ENCODE measurements around the gene CYP3A4. TPM values are rescaled to one million over a fixed set of nuclear protein-coding genes. Genes with fewer than 3 reads are reported as not detected.
"Not testable (repeated sequence)": the region's sequence is repeated elsewhere in the genome, so short reads cannot be mapped to it uniquely, and the experiment has no call there.

CYP3A4 gene
- total RNA-seq, 2 experiments from 2014 or later, result not detected

DNA sequence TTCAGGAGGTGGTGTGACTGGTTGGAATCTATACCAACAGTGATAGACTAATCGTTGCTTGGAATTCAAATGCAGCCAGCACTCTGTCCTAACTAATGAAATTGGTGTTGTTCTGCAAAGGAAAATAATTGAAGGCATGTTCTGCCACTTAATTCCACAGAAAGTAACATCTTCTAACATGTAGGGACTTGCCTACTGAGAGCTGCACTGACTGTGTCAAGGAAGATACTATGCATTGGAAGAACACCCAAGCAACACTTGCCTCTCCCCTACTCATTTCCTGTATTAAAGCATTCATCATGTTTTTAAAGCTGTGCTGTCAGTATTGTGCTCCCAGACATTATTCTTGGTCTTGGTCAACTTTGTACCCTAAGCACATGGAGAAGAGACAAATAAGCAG is 46.3 kb downstream of the CYP3A4 start:
- Mint-ChIP-seq H3K4me1 (peaks cover 8% of the 10 kb centered on the region), H3K4me3 (no peak overlapping the region), H3K27ac (no peak overlapping the region), H3K27me3 (no peaks in the 10 kb centered on the region), H3K36me3 (ENCODE audit: low read depth) (peaks cover 3% of the 10 kb centered on the region), H3K9me3 (no peaks in the 10 kb centered on the region)
- CTCF ChIA-PET, result no interaction called here
- DNase-seq, result no peak
- POLR2A ChIA-PET, result no interaction called here

DNA sequence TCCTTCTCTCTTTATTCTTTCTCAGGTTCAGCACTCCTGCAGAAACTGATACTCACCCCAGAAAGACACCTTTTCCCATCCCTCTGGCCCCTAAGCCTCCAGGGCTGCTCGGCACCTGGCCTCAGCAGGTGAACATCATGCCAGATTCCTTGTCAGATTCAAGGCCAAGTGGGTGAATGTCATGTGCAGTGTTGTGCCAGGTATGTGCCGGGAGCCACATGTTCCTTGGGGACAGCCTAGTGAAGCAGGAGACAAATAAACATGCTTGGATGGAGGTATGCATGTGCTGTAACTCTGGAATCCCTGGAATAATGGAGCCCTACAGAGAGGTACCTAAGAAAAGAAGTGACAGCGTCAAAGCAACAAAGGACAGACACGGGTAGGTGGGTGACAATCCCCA is 47.3 kb downstream of the CYP3A4 start:
- H3K27ac Mint-ChIP-seq; H3K4me1 Mint-ChIP-seq; POLR2A ChIA-PET; H3K4me3 Mint-ChIP-seq; CTCF ChIA-PET; H3K27me3 Mint-ChIP-seq; DNase-seq; H3K36me3 Mint-ChIP-seq (ENCODE audit: low read depth); H3K9me3 Mint-ChIP-seq: not testable (repeated sequence)

DNA sequence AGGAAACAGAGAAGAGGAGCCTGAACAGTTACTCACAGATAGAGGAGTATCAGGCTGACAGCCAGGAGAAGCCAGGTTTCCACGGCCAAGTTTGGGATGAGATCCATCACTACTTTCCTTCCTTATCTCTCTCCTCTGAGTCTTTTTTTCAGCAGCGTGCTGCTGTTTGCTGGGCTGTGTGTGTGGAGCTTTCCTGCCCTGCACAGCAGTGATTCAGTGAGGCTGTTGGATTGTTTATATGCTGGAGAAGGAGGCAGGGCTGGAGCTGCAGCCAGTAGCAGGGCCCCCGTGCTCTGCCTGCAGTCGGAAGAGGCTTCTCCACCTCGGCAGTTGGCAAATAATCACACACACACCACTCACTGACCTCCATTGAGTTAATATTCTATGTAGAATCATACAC is 49.0 kb downstream of the CYP3A4 start, which contains the start of gene CYP3A7:
TSS of gene CYP3A7 (minus strand) at position 210 of the 400 bp plus-strand sequence. CDS start at position 107, 103 bp downstream.
- no peak for DNase-seq
- H3K27me3 Mint-ChIP-seq, result no peaks in the 10 kb centered on the region
- CTCF ChIA-PET, result no interaction called here
- H3K4me3 Mint-ChIP-seq, result no peak within 1 kb of the TSS
- no peak within 1 kb of the TSS for H3K27ac Mint-ChIP-seq
- POLR2A ChIA-PET, result no interaction called here
- no peaks in the 10 kb centered on the region for H3K36me3 Mint-ChIP-seq (ENCODE audit: low read depth)
- H3K4me1 Mint-ChIP-seq, result peaks cover 5% of the 10 kb centered on the region
- H3K9me3 Mint-ChIP-seq, result no peaks in the 10 kb centered on the region

DNA sequence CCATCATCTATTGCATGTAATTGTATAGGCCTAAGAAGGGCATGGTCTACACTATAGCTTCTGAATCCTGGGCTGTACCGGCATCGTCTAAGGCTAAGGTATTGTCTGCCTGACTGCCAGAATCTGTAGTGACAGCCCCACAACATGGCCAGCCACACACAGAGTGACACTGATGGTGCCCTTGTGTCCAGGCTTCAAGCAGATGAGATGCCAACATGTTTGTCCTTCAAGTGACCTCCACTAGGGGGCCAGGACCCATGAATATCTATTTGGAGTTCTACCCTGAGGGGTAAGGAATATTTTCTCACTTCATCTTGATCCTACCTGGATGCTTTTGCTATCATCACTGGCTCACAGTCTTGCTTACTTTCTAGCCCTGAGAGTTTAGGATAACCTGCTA is 50.5 kb downstream of the CYP3A4 start:
- H3K36me3 Mint-ChIP-seq (ENCODE audit: low read depth), result no peaks in the 10 kb centered on the region
- ChIA-PET CTCF (no interaction called here), POLR2A (no interaction called here)
- peaks cover 5% of the 10 kb centered on the region for H3K4me1 Mint-ChIP-seq
- H3K9me3 Mint-ChIP-seq, result no peaks in the 10 kb centered on the region
- no peaks in the 10 kb centered on the region for H3K27me3 Mint-ChIP-seq
- no peak overlapping the region for H3K27ac Mint-ChIP-seq
- H3K4me3 Mint-ChIP-seq, result no peak overlapping the region
- DNase-seq, result no peak

DNA sequence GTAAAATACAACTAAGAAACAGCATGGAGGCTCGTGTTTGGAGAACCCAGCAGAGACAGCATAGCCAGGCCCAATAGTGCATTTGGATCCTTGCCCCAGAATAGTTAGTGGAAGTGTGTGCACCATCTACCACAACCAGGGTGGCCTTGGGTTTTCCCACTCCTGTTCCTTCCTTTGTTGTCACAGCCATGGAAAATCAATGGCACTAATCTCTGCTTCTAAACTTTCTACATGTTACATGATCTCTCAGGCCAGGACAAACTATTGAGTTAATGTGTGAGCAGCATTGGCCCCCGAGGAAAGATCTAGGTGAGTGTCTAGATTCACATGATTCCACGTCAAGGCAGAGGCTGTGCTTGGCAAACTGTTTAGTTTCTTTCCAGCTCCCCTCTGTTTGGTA is 51.0 kb downstream of the CYP3A4 start:
- Mint-ChIP-seq H3K27ac (no peak overlapping the region), H3K9me3 (no peaks in the 10 kb centered on the region), H3K36me3 (ENCODE audit: low read depth) (no peaks in the 10 kb centered on the region), H3K27me3 (no peaks in the 10 kb centered on the region), H3K4me1 (peaks cover 3% of the 10 kb centered on the region), H3K4me3 (no peak overlapping the region)
- CTCF ChIA-PET, result no interaction called here
- no peak for DNase-seq
- POLR2A ChIA-PET, result no interaction called here

DNA sequence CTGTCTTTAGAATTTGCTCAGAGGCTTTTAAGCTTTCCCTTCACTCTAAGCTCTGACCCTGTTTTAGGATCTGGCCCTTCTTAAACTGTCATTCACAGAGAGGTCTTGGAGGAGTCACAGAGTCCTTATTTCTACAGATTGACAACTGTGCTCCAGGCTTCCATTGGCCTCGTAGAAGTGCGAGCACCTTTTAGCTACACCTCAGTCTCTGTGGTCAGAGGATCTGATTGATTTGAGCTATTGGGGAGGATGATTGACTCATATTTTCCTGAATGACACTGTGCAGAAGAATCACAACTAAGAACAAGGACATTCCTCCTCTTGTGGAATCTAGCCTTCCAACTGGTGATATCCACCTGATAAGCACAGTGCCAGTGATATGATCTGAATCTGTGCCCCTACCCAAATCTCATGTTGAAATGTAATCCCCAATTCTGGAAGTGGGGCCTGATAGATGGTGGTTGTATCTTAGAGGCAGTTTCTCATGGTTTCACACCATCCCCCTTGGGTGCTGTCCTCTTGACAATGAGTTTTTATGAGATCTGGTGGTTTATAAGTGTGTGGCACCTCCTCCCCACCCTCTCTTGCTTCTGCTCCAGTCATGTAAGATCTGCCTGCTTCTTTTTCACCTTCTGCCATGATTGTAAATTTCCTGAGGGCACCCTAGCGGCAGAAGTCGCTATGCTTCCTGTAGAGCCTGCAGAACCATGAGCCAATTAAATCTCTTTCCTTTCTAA is 52.2 kb downstream of the CYP3A4 start:
- no peaks in the 10 kb centered on the region for H3K36me3 Mint-ChIP-seq (ENCODE audit: low read depth)
- no peak overlapping the region for H3K27ac Mint-ChIP-seq
- CTCF ChIA-PET, result interaction anchor here (0.8 kb wide), 1 partner anchor 83 kb away, joined by 3 read pairs; no protein-coding TSS in a partner anchor
- POLR2A ChIA-PET, result no interaction called here
- no peak overlapping the region for H3K4me3 Mint-ChIP-seq
- no peaks in the 10 kb centered on the region for H3K9me3 Mint-ChIP-seq
- DNase-seq, result no peak
- no peaks in the 10 kb centered on the region for H3K4me1 Mint-ChIP-seq
- H3K27me3 Mint-ChIP-seq, result no peaks in the 10 kb centered on the region

DNA sequence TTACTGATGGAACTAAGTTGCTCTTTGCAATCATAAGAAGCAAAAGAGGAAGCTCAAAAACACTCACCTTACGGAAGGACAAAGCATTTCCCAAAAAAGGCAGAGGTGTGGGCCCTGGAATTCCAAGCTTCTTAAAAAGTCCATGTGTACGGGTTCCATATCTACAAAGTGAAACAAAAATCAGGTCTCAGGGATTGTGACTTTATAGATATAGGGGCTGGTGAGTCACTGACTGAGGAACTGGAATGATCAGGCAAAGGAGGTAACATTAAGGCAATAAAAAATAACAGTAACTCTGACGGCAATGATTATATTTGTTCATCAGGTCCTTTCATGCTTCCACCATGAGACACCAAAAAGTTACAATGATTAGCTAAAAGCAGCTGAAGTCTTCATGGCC is 53.0 kb downstream of the CYP3A4 start:
- no peak for DNase-seq
- Mint-ChIP-seq H3K27me3 (no peaks in the 10 kb centered on the region), H3K36me3 (ENCODE audit: low read depth) (no peaks in the 10 kb centered on the region), H3K4me1 (no peaks in the 10 kb centered on the region), H3K4me3 (no peak overlapping the region), H3K27ac (no peak overlapping the region), H3K9me3 (no peaks in the 10 kb centered on the region)
- POLR2A ChIA-PET, result no interaction called here
- CTCF ChIA-PET, result interaction anchor here (0.8 kb wide), 1 partner anchor 83 kb away, joined by 3 read pairs; no protein-coding TSS in a partner anchor

DNA sequence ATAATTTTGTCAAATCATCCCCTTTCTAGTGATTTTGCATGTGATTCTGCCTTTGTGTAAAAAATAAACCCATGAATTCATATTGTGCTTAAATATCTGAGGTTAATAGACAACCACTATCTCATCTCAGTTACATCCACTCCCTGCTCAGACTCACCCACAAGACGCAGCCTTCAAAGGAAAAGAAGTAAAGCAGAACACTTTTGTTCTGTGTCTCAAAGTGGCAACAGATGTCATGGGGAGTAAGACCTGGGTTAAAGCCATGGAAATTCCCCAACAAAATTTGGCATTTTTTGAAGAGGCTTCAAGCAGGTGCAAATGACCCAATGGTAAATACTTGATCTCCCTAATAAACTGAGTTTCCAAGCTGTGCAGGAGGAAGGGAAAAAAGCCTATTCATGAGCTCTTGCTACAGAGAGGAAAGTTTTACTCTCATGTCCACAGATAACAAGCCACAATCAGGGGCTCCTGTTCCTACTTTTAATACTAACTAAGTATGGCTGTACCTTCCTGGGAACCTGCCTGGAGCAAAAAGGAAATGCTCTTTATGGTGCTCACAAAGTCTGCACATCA is 53.7 kb downstream of the CYP3A4 start:
- no peaks in the 10 kb centered on the region for H3K36me3 Mint-ChIP-seq (ENCODE audit: low read depth)
- no peak overlapping the region for H3K4me3 Mint-ChIP-seq
- H3K27ac Mint-ChIP-seq, result no peak overlapping the region
- H3K9me3 Mint-ChIP-seq, result no peaks in the 10 kb centered on the region
- no peaks in the 10 kb centered on the region for H3K27me3 Mint-ChIP-seq
- DNase-seq, result no peak
- CTCF ChIA-PET, result no interaction called here
- POLR2A ChIA-PET, result no interaction called here
- H3K4me1 Mint-ChIP-seq, result no peaks in the 10 kb centered on the region

DNA sequence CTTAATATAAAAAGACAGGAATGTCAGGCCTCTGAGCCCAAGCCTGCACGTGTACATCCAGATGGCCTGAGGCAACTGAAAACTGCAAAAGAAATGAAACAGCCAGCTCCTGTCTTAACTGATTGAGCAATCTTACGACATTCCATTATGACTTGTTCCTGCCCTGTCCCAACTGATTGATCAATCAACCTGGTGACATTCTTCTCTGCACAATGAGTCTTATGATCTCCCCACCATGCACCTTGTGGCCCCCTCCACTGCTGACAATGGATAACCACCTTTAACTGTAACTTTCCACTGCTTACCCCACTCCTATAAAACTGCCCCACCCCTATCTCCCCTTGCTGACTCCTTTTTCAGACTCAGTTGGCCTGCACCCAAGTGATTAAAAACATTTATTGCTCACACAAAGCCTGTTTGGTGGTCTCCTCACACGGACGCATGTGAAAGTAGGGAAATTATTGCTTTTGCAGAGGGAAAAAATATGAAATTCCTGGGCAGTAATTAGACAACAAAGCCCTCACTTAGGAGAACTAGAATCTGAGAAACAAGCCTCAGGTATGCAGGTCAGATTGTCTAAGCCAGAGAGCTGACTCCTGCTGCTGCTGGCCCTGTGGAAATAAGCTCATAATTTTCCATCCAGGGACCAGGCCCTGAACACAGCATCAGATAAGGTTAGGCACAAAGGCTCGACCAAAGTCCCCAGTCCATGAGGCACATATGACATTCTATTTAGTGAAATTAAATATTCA is 54.3 kb downstream of the CYP3A4 start:
- H3K9me3 Mint-ChIP-seq, result no peaks in the 10 kb centered on the region
- no peak overlapping the region for H3K27ac Mint-ChIP-seq
- CTCF ChIA-PET, result no interaction called here
- no peak overlapping the region for H3K4me3 Mint-ChIP-seq
- H3K36me3 Mint-ChIP-seq (ENCODE audit: low read depth), result no peaks in the 10 kb centered on the region
- no peaks in the 10 kb centered on the region for H3K27me3 Mint-ChIP-seq
- no peak for DNase-seq
- POLR2A ChIA-PET, result no interaction called here
- no peaks in the 10 kb centered on the region for H3K4me1 Mint-ChIP-seq

DNA sequence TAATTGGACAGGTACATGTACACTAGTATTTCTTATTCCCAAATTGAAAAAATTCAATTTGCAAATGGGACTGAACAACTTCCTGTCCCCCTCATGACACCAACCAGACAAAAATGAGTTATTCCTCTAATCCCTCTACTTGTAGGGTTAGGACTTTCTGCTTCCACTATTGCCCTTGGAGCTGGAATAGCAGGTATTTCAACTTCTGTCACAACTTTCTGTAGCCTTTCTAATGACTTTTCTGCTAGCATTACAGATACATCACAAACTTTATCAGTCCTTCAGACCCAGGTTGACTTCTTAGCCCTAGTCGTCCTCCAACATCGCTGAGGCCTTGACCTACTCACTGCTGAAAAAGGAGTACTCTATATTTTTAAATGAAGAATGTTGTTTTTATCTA is 55.4 kb downstream of the CYP3A4 start:
- Mint-ChIP-seq H3K4me3 (no peak overlapping the region), H3K27ac (no peak overlapping the region), H3K9me3 (no peaks in the 10 kb centered on the region), H3K27me3 (no peaks in the 10 kb centered on the region), H3K36me3 (ENCODE audit: low read depth) (no peaks in the 10 kb centered on the region), H3K4me1 (no peaks in the 10 kb centered on the region)
- POLR2A ChIA-PET, result no interaction called here
- CTCF ChIA-PET, result interaction anchor here (0.6 kb wide), 1 partner anchor 1249 kb away, joined by 3 read pairs; no protein-coding TSS in a partner anchor
- DNase-seq, result no peak

DNA sequence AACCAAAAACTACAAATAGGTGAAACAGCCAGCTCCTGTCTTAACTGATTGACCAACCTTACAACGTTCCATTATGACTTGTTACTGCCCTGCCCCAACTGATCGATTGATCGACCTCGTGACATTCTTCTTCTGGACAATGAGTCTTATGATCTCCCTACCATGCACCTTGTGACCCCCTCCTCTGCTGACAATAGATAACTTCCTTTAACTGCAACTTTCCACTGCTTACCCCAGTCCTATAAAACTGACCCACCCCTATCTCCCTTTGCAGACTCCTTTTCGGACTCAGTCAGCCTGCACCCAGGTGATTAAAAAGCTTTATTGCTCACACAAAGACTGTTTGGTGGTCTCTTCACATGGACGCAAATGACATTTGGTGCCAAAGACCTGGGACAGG is 60.8 kb downstream of the CYP3A4 start:
- CTCF ChIA-PET; H3K27ac Mint-ChIP-seq; H3K9me3 Mint-ChIP-seq; POLR2A ChIA-PET; H3K4me3 Mint-ChIP-seq; H3K27me3 Mint-ChIP-seq; H3K4me1 Mint-ChIP-seq; DNase-seq; H3K36me3 Mint-ChIP-seq (ENCODE audit: low read depth): not testable (repeated sequence)

DNA sequence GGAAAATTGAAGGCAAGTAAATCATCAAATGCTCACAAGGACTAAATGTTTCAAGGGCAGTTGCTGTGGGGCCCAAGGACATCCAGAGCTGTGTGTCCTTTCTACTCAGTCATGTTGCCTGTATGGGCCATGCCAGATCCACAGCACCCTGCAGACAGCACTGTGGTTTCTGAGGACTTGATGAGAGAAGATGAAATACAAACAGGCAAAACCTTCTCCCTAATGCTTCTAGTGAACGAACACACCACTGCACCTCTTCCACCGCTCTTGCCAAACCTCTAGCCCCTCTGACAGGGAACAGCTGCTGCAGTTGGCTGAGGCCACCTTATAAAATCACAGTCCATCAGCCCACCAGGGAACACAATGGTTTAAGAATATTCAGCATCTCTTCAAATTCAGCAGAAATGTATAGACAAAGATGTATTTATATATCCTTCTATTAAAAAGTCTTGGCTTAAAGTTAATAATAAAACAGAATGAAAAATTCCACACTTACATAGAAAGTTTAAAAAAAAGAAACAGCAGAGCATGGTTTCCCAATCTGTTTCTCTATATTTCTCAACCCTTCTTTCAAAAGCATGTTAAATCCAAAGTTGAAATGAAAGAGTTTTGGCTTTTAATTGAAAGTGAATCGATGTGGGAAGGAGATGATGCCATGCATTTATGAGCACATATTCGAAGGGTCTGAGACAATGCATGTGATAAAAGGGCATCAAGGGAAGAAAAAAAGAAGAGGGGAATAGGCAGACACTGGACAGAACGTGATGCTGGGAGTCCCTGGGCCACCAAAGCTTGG is 63.0 kb downstream of the CYP3A4 start:
- CTCF ChIA-PET, result no interaction called here
- H3K4me1 Mint-ChIP-seq, result peaks cover 5% of the 10 kb centered on the region
- POLR2A ChIA-PET, result no interaction called here
- H3K4me3 Mint-ChIP-seq, result no peak overlapping the region
- H3K9me3 Mint-ChIP-seq, result no peaks in the 10 kb centered on the region
- no peak overlapping the region for H3K27ac Mint-ChIP-seq
- H3K27me3 Mint-ChIP-seq, result no peaks in the 10 kb centered on the region
- no peaks in the 10 kb centered on the region for H3K36me3 Mint-ChIP-seq (ENCODE audit: low read depth)
- no peak for DNase-seq

All from activated CD4-positive, alpha-beta T cell treated with anti-CD3 and anti-CD28 coated beads, Interleukin-2, amount 10 ng/mL, durations not matched to agents 7 days and 5 days (primary cell).